Measurements from ENCODE around the gene KIFC1. TPM values are rescaled to one million over a fixed set of nuclear protein-coding genes. Genes with fewer than 3 reads are reported as not detected.
A peak's percentile ranks its signal among the peaks of the same experiment; 100 is the strongest.

Gene KIFC1
- total and polyA plus RNA-seq, 7 donors: 0.15 to 1.0 (median 0.22) TPM; not detected in 1

GRCh38 chr6:33414592-33415271 is 23.1 kb downstream of the KIFC1 start:
- no peak for TF ChIP-seq CTCF (IDR thresholded peaks at IDR 0.05)
- H3K4me3 ChIP-seq: no peak overlapping the region
- H3K27ac ChIP-seq: no peak overlapping the region
- H3K27me3 ChIP-seq (ENCODE audit: insufficient read depth in 3 of 3, low read length in 2 of 3): no peaks in the 10 kb centered on the region
- WGBS, 3 donors: 69 to 79% (median 74%) methylated on average over 11 to 12 of the region's 12 CpGs
- no peak for DNase-seq
- no peaks in the 10 kb centered on the region for H3K9me3 ChIP-seq
- ATAC-seq: no peak
- intact Hi-C loops (cut with DNase I): loop anchor here in 1 of 2 donors (10.0 kb wide), 1 partner anchor 210 kb away; the partner anchor contains the start of genes HSD17B8, RING1, RXRB and SLC39A7
- peaks cover 3 to 47% of the 10 kb centered on the region in 2 donors for H3K36me3 ChIP-seq (ENCODE audit: insufficient read depth in 1 of 2, low read depth in 1 of 2)
- H3K4me1 ChIP-seq: peaks cover 23% of the 10 kb centered on the region

- DNase-seq: no peak
- no peak for TF ChIP-seq CTCF (IDR thresholded peaks at IDR 0.05)
- Histone ChIP-seq H3K4me3 (no peak overlapping the region), H3K4me1 (peaks cover 23% of the 10 kb centered on the region), H3K9me3 (no peaks in the 10 kb centered on the region), H3K27ac (no peak overlapping the region), H3K36me3 (ENCODE audit: insufficient read depth in 1 of 2, low read depth in 1 of 2) (peaks cover 3 to 47% of the 10 kb centered on the region in 2 donors), H3K27me3 (ENCODE audit: insufficient read depth in 3 of 3, low read length in 2 of 3) (no peaks in the 10 kb centered on the region)
- no peak for ATAC-seq
- intact Hi-C loops (cut with DNase I): loop anchor here in 1 of 2 donors (10.0 kb wide), 1 partner anchor 211 kb away; the partner anchor contains the start of genes HSD17B8, RING1, RXRB and SLC39A7
- 69 to 72% (median 71%) methylated on average over 9 of the region's 9 CpGs for WGBS, 3 donors
Measured at GRCh38 chr6:33415831-33416230, 24.2 kb downstream of the KIFC1 start.

- Histone ChIP-seq H3K27ac (no peak overlapping the region), H3K4me3 (peak overlapping the region; percentile 73), H3K9me3 (no peaks in the 10 kb centered on the region), H3K36me3 (ENCODE audit: insufficient read depth in 1 of 2, low read depth in 1 of 2) (peaks cover 3 to 47% of the 10 kb centered on the region in 2 donors), H3K27me3 (ENCODE audit: insufficient read depth in 3 of 3, low read length in 2 of 3) (no peaks in the 10 kb centered on the region), H3K4me1 (peaks cover 23% of the 10 kb centered on the region)
- TF ChIP-seq CTCF (IDR thresholded peaks at IDR 0.05): no peak
- intact Hi-C loops (cut with DNase I): loop anchor here in 1 of 2 donors (10.0 kb wide), 1 partner anchor 212 kb away; the partner anchor contains the start of genes HSD17B8, RING1, RXRB and SLC39A7
- ATAC-seq (no peak), DNase-seq (no peak)
- WGBS, 3 donors: 60 to 65% (median 60%) methylated on average over 12 of the region's 12 CpGs
Measured at GRCh38 chr6:33416386-33417127, 24.9 kb downstream of the KIFC1 start.

GRCh38 chr6:33417128-33417902 is 25.7 kb downstream of the KIFC1 start:
- intact Hi-C loops (cut with DNase I): loop anchor here in 1 of 2 donors (10.0 kb wide), 1 partner anchor 213 kb away; the partner anchor contains the start of genes HSD17B8, RING1, RXRB and SLC39A7

More at GRCh38 chr6:33417128-33417902, 25.7 kb downstream of the KIFC1 start:
- peaks cover 18% of the 10 kb centered on the region for H3K4me1 ChIP-seq
- H3K27me3 ChIP-seq (ENCODE audit: insufficient read depth in 3 of 3, low read length in 2 of 3): no peaks in the 10 kb centered on the region
- ATAC-seq: peak in 1 of 4 donors; percentile 20
- TF ChIP-seq CTCF (IDR thresholded peaks at IDR 0.05): no peak
- no peaks in the 10 kb centered on the region for H3K9me3 ChIP-seq
- 3 to 5% (median 4%) methylated on average over 25 of the region's 25 CpGs for WGBS, 3 donors
- no peak for DNase-seq
- peak overlapping the region; percentile 73 for H3K4me3 ChIP-seq
- H3K27ac ChIP-seq: peak overlapping the region; percentile 88
- peaks cover 3 to 44% of the 10 kb centered on the region in 2 donors for H3K36me3 ChIP-seq (ENCODE audit: insufficient read depth in 1 of 2, low read depth in 1 of 2)

Measured in psoas muscle (tissue), 8 donors.